DND-41 (cell line): ENCODE data around the gene ANKRD11.
"Not testable (repeated sequence)": the region's sequence is repeated elsewhere in the genome, so short reads cannot be mapped to it uniquely, and the experiment has no call there.

Source experiments
- ATAC-seq: fragments of 200-7000 bp; cut with Tn5 transposase; 3 replicates; pipeline ENCODE4 v1.9.1; 2021; ENCODE audit warnings: low read depth; ENCODE audit not compliant: insufficient read depth
- DNase-seq: peaks from one replicate; pipeline ENCODE4 v3.0.0-alpha.2; 2020
- H2AFZ ChIP-seq: 2 replicates; pipeline ENCODE4 v1.6.0; 2012; ENCODE audit warnings: low read depth, low read length
- H3K27ac ChIP-seq: 2 replicates; pipeline ENCODE4 v1.5.1; 2012; ENCODE audit warnings: low read length, inconsistent platforms
- H3K27me3 ChIP-seq: fragments of 200-600 bp; sonication (generic); 2 replicates; pipeline ENCODE4 v1.6.0; 2012; ENCODE audit warnings: low read length, mild to moderate bottlenecking, inconsistent platforms; ENCODE audit not compliant: insufficient read depth, poor library complexity
- H3K36me3 ChIP-seq: 2 replicates; pipeline ENCODE4 v1.5.1; 2012; ENCODE audit warnings: low read length, inconsistent platforms; ENCODE audit not compliant: insufficient read depth
- H3K4me1 ChIP-seq: 2 replicates; pipeline ENCODE4 v1.5.1; 2012; ENCODE audit warnings: mild to moderate bottlenecking, low read length; ENCODE audit not compliant: insufficient read depth
- H3K4me2 ChIP-seq: 2 replicates; pipeline ENCODE4 v1.6.0; 2012; ENCODE audit warnings: mild to moderate bottlenecking, moderate library complexity, low read length, inconsistent platforms; ENCODE audit not compliant: insufficient read depth
- H3K4me3 ChIP-seq, 2 experiments: fragments of 200-600 bp in 1 of 2; shearing (Covaris generic) in 1 of 2; 2 replicates each; pipeline ENCODE4 v1.5.1; 2012 to 2016; ENCODE audit warnings: inconsistent platforms in 2 of 2, low read length in 2 of 2, mild to moderate bottlenecking in 2 of 2, low read depth in 1 of 2, moderate library complexity in 1 of 2
- H3K79me2 ChIP-seq: 2 replicates; pipeline ENCODE4 v1.6.0; 2012; ENCODE audit warnings: low read length, inconsistent platforms; ENCODE audit not compliant: insufficient read depth
- H3K9ac ChIP-seq: 2 replicates; pipeline ENCODE4 v1.6.0; 2012; ENCODE audit warnings: low read depth, mild to moderate bottlenecking, inconsistent platforms, low read length, moderate library complexity
- H3K9me3 ChIP-seq: 2 replicates; pipeline ENCODE4 v1.5.1; 2012; ENCODE audit warnings: low read length, moderate library complexity, mild to moderate bottlenecking, inconsistent platforms; ENCODE audit not compliant: insufficient read depth, severe bottlenecking
- H4K20me1 ChIP-seq: 2 replicates; pipeline ENCODE4 v1.6.0; 2012; ENCODE audit warnings: low read length; ENCODE audit not compliant: insufficient read depth
- CTCF ChIP-seq: IDR thresholded peaks from 2 replicates; pipeline ENCODE4 v1.5.1; 2012; ENCODE audit warnings: borderline replicate concordance, low read length, moderate library complexity, mild to moderate bottlenecking; ENCODE audit not compliant: poor library complexity, severe bottlenecking; ENCODE audit errors: extremely low read depth
- EZH2 ChIP-seq: IDR thresholded peaks from 3 replicates; pipeline ENCODE4 v1.6.1; 2012; ENCODE audit warnings: borderline replicate concordance, low read depth, mild to moderate bottlenecking, moderate library complexity, low read length, inconsistent platforms; ENCODE audit not compliant: severe bottlenecking

ANKRD11 gene

GRCh38 chr16:89455692-89456091, 34.7 kb downstream of the ANKRD11 start:
- TF ChIP-seq CTCF = no peak
- TF ChIP-seq EZH2 = no peak
- Histone ChIP-seq H3K27me3 (no peaks in the 10 kb centered on the region), H3K36me3 (peaks cover 13% of the 10 kb centered on the region), H4K20me1 (peaks cover 93% of the 10 kb centered on the region), H3K79me2 (peaks cover 97% of the 10 kb centered on the region), H2AFZ (no peak overlapping the region), H3K27ac (no peak overlapping the region), H3K9ac (no peak overlapping the region), H3K4me2 (no peak overlapping the region), H3K4me1 (peaks cover 10% of the 10 kb centered on the region), H3K9me3 (no peaks in the 10 kb centered on the region), H3K4me3 (no peak overlapping the region)
- ATAC-seq (no peak), DNase-seq (no peak)

DNA sequence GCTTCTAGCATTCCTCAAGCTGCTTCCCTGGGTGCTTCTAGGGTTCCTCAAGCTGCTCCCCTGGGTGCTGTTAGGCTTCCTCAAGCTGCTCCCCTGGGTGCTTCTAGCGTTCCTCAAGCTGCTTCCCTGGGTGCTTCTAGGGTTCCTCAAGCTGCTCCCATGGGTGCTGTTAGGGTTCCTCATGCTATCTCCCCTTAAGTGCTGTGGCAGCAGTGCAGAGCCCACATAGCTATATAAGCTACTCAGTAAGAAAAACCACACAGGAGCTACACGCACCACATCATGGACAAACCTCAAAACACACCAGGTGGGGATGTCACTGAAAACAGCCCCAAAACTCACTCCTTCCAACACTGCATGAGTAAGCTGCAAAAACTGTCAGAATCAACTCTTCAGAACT, 35.2 kb downstream of the ANKRD11 start:
- Histone ChIP-seq H3K9me3 (no peaks in the 10 kb centered on the region), H3K4me2 (no peak overlapping the region), H3K79me2 (peaks cover 97% of the 10 kb centered on the region), H3K4me3 (no peak overlapping the region), H4K20me1 (peaks cover 93% of the 10 kb centered on the region), H3K36me3 (peaks cover 9% of the 10 kb centered on the region), H3K4me1 (peaks cover 14% of the 10 kb centered on the region), H2AFZ (no peak overlapping the region), H3K9ac (no peak overlapping the region), H3K27ac (no peak overlapping the region), H3K27me3 (no peaks in the 10 kb centered on the region)
- DNase-seq = peak; percentile 27
- TF ChIP-seq CTCF (no peak), EZH2 (no peak)
- ATAC-seq = peak; percentile 68

- H3K4me1 ChIP-seq = peaks cover 20% of the 10 kb centered on the region
- H3K9ac ChIP-seq, DNase-seq, H3K9me3 ChIP-seq, H3K4me2 ChIP-seq, H3K27me3 ChIP-seq, ATAC-seq, H3K4me3 ChIP-seq, H3K27ac ChIP-seq, H3K36me3 ChIP-seq, H2AFZ ChIP-seq: not testable (repeated sequence)
- H4K20me1 ChIP-seq = peaks cover 93% of the 10 kb centered on the region
- H3K79me2 ChIP-seq = peaks cover 97% of the 10 kb centered on the region
Observed at GRCh38 chr16:89454378-89455125, 35.8 kb downstream of the ANKRD11 start.

- DNase-seq (no peak), ATAC-seq (peak; percentile 31; the same call in 1 of the 3 replicates)
- peaks cover 7% of the 10 kb centered on the region for H3K36me3 ChIP-seq
- peaks cover 97% of the 10 kb centered on the region for H3K79me2 ChIP-seq
- no peak overlapping the region for H3K9ac ChIP-seq
- H3K4me1 ChIP-seq = peaks cover 24% of the 10 kb centered on the region
- no peaks in the 10 kb centered on the region for H3K27me3 ChIP-seq
- no peak overlapping the region for H3K27ac ChIP-seq
- H4K20me1 ChIP-seq = peaks cover 93% of the 10 kb centered on the region
- no peak overlapping the region for H2AFZ ChIP-seq
- no peak overlapping the region for H3K4me3 ChIP-seq
- no peak overlapping the region for H3K4me2 ChIP-seq
- no peaks in the 10 kb centered on the region for H3K9me3 ChIP-seq
- no peak for TF ChIP-seq EZH2
- peak; percentile 17 for TF ChIP-seq CTCF
Observed at GRCh38 chr16:89453501-89454321, 36.6 kb downstream of the ANKRD11 start.
